Activated naive CD4-positive, alpha-beta T cell treated with Interleukin-2 at 50 U/mL for 16 hours (primary cell): ENCODE results near the gene MGMT.

ENCODE experiments used
- DNase-seq: peaks from one replicate; pipeline ENCODE4 v3.0.0-alpha.2; 2020

Gene MGMT

DNA sequence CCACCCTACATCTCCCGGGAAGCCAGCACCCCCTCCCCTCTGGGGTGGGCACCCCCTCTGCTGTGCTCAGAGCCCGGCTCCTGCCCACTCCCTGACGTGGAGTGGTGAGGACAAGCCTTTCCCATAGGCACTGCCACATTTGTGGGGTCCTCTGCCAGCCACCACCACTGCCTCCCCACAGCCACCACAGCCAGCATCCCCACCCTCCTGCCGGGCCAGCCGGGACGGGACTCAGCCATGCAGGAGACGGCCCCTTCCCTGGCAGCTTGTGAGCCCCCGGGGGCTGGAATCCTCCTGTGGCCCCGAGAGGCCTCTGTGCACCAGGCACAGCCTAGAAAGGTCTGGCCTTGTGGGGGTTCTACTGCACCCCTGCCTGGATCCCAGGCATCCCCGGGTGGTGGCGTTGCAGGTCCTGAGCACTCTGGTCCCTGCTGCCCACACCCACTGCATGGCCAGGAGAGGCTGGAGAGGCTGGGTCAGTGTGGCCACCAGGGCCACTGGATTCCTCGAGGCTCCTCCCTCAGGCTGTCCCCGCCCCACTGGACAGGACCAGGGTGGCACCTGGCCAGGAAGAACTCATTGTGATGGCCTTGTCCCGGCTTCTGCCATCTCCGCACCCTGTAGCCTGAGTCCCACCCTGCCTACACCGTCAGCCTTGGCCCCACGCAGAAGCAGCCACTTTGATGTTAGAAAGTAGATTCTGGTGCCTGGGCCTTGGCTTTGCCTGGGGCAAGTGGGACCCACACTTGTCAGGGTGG is 349.0 kb downstream of the MGMT start:
- DNase-seq: no peak

DNA sequence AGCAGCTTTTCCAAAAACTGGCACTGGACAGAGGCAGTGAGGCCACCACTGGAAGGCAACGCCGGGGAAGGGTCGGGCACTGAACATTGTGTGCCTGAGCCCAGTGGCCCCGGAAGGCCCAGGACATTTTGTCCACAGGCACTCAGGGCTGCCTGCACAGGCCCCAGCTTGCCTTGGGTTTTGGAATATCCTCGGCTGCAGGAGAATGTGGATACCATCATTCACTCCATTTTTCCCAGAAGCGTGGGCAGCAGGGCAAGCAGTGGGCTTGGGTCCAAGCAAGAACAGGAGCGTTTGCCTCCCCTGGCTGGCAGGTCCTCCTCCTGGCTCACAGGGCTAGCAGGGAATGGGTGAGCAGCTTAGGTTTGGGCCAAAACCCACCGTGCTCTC is 349.6 kb downstream of the MGMT start:
- DNase-seq: no peak
